Upper lobe of right lung (tissue), 1 donor: ENCODE data around the gene GABRB1. TPM values are rescaled to one million over a fixed set of nuclear protein-coding genes. Genes with fewer than 3 reads are reported as not detected.

ENCODE experiments used
- ATAC-seq: fragments of 200-7000 bp; cut with Tn5 transposase; one replicate; pipeline ENCODE4 v1.9.1; 2020; ENCODE audit warnings: mild to moderate bottlenecking, moderate library complexity
- DNase-seq: peaks from one replicate; pipeline ENCODE4 v3.0.0-alpha.2; 2020
- H3K27ac ChIP-seq: fragments of 200-600 bp; one replicate; pipeline ENCODE4 v1.8.0; 2022
- H3K27me3 ChIP-seq: fragments of 200-600 bp; one replicate; pipeline ENCODE4 v1.8.0; 2022; ENCODE audit warnings: mild to moderate bottlenecking
- H3K36me3 ChIP-seq: fragments of 200-600 bp; one replicate; pipeline ENCODE4 v1.8.0; 2022
- H3K4me1 ChIP-seq: fragments of 200-600 bp; one replicate; pipeline ENCODE4 v1.8.0; 2022
- H3K4me3 ChIP-seq: fragments of 200-600 bp; one replicate; pipeline ENCODE4 v1.8.0; 2022; ENCODE audit warnings: mild to moderate bottlenecking
- H3K9me3 ChIP-seq: fragments of 200-600 bp; one replicate; pipeline ENCODE4 v1.8.0; 2022
- intact Hi-C: fragments of 100-400 bp; cut with DNase I; formaldehyde crosslinking; loops from one replicate; pipeline ENCODE4 v1.11.0; 2022
- total RNA-seq: library from RNA; stranded (reverse); fragmentation: NEBNext Ultra II Directional; extraction: Animal tissue kit (Norgen Biotek cat#: 25700); gene quantifications from one replicate; pipeline ENCODE4 v1.2.1, GENCODE V29; 2021
- TF ChIP-seq, protein P1 (sequence below): fragments of 200-600 bp; IDR thresholded peaks from one replicate; pipeline ENCODE4 v1.8.0; 2022; ENCODE audit warnings: antibody characterized with exemption
- donor health status: DM: no; HTN: yes; CAD: no; lungs with severe emphysema.

GABRB1 gene
- total RNA-seq, 1 donor from 2014 or later = not detected

DNA sequence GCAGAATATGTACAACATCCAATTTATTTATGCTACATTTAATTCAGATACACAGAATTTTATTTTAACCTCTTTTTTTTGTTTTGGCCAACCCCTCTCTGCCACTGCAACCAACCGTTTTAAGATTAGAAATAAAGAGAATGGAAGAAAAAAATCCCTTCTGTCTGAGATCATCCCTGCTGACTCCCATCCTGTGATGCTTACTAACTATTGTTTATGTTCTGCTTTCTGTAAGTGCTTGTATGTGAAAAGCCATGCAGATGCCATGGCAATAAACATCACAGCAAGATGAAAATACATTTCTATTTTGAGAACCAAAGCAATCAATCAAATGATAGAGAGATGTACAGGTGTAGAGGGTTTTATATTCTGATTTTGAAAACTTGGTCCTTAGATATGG lies 70.1 kb downstream of the GABRB1 start:
- TF ChIP-seq, protein P1, sequence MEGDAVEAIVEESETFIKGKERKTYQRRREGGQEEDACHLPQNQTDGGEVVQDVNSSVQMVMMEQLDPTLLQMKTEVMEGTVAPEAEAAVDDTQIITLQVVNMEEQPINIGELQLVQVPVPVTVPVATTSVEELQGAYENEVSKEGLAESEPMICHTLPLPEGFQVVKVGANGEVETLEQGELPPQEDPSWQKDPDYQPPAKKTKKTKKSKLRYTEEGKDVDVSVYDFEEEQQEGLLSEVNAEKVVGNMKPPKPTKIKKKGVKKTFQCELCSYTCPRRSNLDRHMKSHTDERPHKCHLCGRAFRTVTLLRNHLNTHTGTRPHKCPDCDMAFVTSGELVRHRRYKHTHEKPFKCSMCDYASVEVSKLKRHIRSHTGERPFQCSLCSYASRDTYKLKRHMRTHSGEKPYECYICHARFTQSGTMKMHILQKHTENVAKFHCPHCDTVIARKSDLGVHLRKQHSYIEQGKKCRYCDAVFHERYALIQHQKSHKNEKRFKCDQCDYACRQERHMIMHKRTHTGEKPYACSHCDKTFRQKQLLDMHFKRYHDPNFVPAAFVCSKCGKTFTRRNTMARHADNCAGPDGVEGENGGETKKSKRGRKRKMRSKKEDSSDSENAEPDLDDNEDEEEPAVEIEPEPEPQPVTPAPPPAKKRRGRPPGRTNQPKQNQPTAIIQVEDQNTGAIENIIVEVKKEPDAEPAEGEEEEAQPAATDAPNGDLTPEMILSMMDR = no peak
- intact Hi-C loops = no loop called here
- H3K27ac ChIP-seq = no peak overlapping the region
- H3K4me1 ChIP-seq = no peaks in the 10 kb centered on the region
- DNase-seq (no peak), ATAC-seq (no peak)
- H3K27me3 ChIP-seq = no peaks in the 10 kb centered on the region
- H3K36me3 ChIP-seq = no peaks in the 10 kb centered on the region
- no peak overlapping the region for H3K4me3 ChIP-seq
- no peaks in the 10 kb centered on the region for H3K9me3 ChIP-seq

DNA sequence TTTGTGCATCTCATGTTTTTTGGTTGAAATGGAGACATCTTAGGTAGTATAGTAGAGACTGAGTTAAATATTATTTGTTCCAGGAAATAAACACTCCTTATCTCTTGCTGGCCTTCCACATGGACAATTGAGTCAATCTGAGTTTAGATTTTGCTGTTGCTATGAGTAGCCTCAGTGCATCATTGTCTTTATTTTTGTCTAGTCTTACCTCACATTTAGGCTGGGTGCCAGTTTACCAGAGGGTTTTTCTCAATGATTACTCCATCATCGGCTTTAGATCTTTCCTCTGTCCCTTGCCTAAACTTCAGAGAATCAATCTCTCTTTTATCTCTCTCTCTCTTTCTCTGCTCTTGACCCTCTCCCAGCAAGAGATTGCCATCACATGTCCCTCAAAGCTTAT lies 73.6 kb downstream of the GABRB1 start:
- Histone ChIP-seq H3K9me3 (no peaks in the 10 kb centered on the region), H3K4me1 (no peaks in the 10 kb centered on the region), H3K27ac (no peak overlapping the region), H3K27me3 (no peaks in the 10 kb centered on the region), H3K36me3 (no peaks in the 10 kb centered on the region), H3K4me3 (no peak overlapping the region)
- intact Hi-C loops = no loop called here
- TF ChIP-seq, protein P1 = no peak
- no peak for ATAC-seq
- no peak for DNase-seq

DNA sequence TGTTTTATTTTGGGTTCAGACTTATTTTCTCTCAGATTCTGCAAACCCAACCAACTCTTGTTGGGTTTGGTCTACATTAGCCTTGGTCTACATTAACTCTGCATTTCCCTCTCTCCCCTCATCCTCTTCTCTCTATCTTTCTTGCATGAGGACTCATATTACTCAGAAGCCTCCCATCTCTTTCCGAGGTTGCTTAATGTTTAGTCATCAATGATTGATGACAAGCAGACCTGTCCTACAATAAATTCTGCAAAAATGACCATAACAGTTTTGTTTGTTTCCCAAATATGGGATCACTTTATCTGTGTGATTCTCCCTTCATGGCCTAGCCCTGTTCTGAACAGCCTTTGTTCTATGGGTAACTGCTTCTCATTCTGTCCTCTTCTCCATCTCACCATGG lies 75.2 kb downstream of the GABRB1 start:
- DNase-seq (no peak), ATAC-seq (no peak)
- Histone ChIP-seq H3K4me3 (no peak overlapping the region), H3K36me3 (no peaks in the 10 kb centered on the region), H3K9me3 (no peaks in the 10 kb centered on the region), H3K27me3 (no peaks in the 10 kb centered on the region), H3K4me1 (no peaks in the 10 kb centered on the region), H3K27ac (no peak overlapping the region)
- intact Hi-C loops = no loop called here
- TF ChIP-seq, protein P1 = no peak

DNA sequence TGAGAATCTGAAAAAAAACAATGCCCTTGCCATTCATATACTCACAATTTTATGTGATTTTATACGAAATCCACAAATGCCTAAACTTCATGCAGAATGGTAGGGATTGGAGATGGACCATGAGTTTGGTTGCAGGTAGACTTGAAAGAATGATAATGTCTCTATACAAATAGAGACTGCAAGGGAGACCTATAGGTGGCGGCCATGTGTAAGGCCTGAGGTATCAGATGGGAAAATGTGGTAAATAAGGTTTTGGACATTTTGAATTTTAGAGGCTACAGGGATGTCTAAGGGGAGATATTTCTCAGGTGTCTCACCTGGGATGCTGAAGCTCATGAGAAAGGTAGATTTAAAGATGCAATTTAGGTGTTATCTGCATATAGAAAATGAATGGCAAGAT lies 78.0 kb downstream of the GABRB1 start:
- TF ChIP-seq, protein P1 = no peak
- Histone ChIP-seq H3K27me3 (no peaks in the 10 kb centered on the region), H3K9me3 (no peaks in the 10 kb centered on the region), H3K4me1 (no peaks in the 10 kb centered on the region), H3K36me3 (no peaks in the 10 kb centered on the region), H3K4me3 (no peak overlapping the region), H3K27ac (no peak overlapping the region)
- DNase-seq (no peak), ATAC-seq (no peak)
- intact Hi-C loops = no loop called here

DNA sequence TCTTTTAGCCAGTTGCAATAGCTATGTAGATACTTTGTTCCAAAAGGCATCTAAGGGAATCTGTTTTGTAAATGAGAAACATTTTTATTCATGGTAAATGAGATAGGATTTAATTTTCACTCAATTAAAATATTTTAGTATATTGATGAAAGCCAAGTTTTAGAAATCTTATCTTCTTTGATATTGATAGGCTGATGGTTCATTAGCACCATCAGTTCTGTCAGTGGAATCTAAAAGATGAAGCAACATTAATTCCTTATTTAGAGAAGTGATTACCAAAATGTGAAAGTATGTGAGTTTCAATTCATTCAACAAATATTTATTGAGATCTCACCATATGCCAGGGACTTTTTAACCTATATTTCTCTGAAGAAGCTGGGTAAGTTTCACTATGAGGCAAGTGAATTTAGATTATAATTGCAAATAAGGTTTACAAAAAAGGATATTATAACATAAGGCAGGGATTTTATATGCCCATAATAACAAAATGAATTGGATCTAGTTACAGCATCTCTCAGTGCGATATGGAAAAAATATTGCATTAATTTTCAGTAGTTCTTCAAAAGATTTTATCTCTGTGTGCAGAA lies 79.3 kb downstream of the GABRB1 start:
- Histone ChIP-seq H3K36me3 (no peaks in the 10 kb centered on the region), H3K4me1 (no peaks in the 10 kb centered on the region), H3K9me3 (no peaks in the 10 kb centered on the region), H3K4me3 (no peak overlapping the region), H3K27ac (no peak overlapping the region), H3K27me3 (no peaks in the 10 kb centered on the region)
- ATAC-seq = no peak
- TF ChIP-seq, protein P1 = no peak
- no peak for DNase-seq
- intact Hi-C loops = no loop called here
